Lung (tissue), 12 donors: Measurements from ENCODE around the gene IQCK. TPM values are rescaled to one million over a fixed set of nuclear protein-coding genes. Genes with fewer than 3 reads are reported as not detected.

Experiments used
- ATAC-seq: fragments of 200-7000 bp; cut with Tn5 transposase; one replicate; pipeline ENCODE4 v1.9.1; 2020; ENCODE audit warnings: moderate number of reproducible peaks; ENCODE audit not compliant: insufficient read depth, low FRiP score
- DNase-seq, 3 donors: peaks; one replicate each; pipeline ENCODE4 v3.0.0-alpha.2; 2013 to 2017
- H3K27ac ChIP-seq, 2 donors: one replicate each; pipeline ENCODE4 v1.5.1; 2013; ENCODE audit warnings: mild to moderate bottlenecking in 2 of 2, moderate library complexity in 2 of 2, control low read depth in 1 of 2, inconsistent platforms in 1 of 2, low read depth in 1 of 2, low read length in 1 of 2
- H3K27me3 ChIP-seq, 3 donors: one replicate each; pipeline ENCODE4 v1.5.1; 2013; ENCODE audit warnings: low read length in 2 of 3; ENCODE audit not compliant: control insufficient read depth in 3 of 3, insufficient read depth in 3 of 3
- H3K36me3 ChIP-seq, 4 donors: one replicate each; pipeline ENCODE4 v1.5.1; 2013; ENCODE audit warnings: low read length in 4 of 4, mild to moderate bottlenecking in 1 of 4, moderate library complexity in 1 of 4; ENCODE audit not compliant: control insufficient read depth in 4 of 4, insufficient read depth in 4 of 4
- H3K4me1 ChIP-seq, 5 donors: one replicate each; pipeline ENCODE4 v1.5.1; 2013; ENCODE audit warnings: low read length in 5 of 5, mild to moderate bottlenecking in 2 of 5, moderate library complexity in 1 of 5; ENCODE audit not compliant: control insufficient read depth in 5 of 5, insufficient read depth in 5 of 5
- H3K4me3 ChIP-seq: one replicate; pipeline ENCODE4 v1.5.1; 2013; ENCODE audit warnings: mild to moderate bottlenecking, control low read depth, moderate library complexity
- H3K9ac ChIP-seq, 2 donors: one replicate each; pipeline ENCODE4 v1.5.1; 2013; ENCODE audit warnings: low read length in 2 of 2, control low read depth in 1 of 2; ENCODE audit not compliant: insufficient read depth in 1 of 2
- H3K9me3 ChIP-seq, 4 donors: one replicate each; pipeline ENCODE4 v1.5.1; 2013; ENCODE audit warnings: low read length in 3 of 4, mild to moderate bottlenecking in 1 of 4, moderate library complexity in 1 of 4; ENCODE audit not compliant: control insufficient read depth in 4 of 4, insufficient read depth in 3 of 4
- CTCF ChIP-seq: IDR thresholded peaks from 2 replicates; pipeline ENCODE4 v1.5.1; 2012; ENCODE audit warnings: mild to moderate bottlenecking; ENCODE audit errors: control extremely low read depth, extremely low read depth
- WGBS, 2 donors: extraction: QIAGEN DNeasy Blood & Tissue Kit; methylation state at CpG; one replicate each; pipeline ENCODE4 v1.1.7; 2013; 5-methylcytosine and 5-hydroxymethylcytosine counted together
- polyA plus RNA-seq, 2 donors: library from polyadenylated mRNA; stranded (reverse); fragments of 200-250 nt; gene quantifications; one replicate each; pipeline ENCODE4 v1.2.1, GENCODE V29; 2013
- total RNA-seq, 2 donors: library from RNA; depleted of rRNA in 1 of 2; stranded (reverse); fragments of >200 nt in 1 of 2; gene quantifications; one replicate each; pipeline ENCODE4 v1.2.1, GENCODE V29; 2014 to 2021
- donor health status: control.
- donor health status: control.
- donor health status: Bipolar disorder and iron deficiency.
- donor health status: healthy.
- donor health status: DM: yes; HTN: yes; CAD: no.

Gene IQCK
- total and polyA plus RNA-seq, 4 donors, result 12.7 to 27.0 (median 20.4) TPM

DNA sequence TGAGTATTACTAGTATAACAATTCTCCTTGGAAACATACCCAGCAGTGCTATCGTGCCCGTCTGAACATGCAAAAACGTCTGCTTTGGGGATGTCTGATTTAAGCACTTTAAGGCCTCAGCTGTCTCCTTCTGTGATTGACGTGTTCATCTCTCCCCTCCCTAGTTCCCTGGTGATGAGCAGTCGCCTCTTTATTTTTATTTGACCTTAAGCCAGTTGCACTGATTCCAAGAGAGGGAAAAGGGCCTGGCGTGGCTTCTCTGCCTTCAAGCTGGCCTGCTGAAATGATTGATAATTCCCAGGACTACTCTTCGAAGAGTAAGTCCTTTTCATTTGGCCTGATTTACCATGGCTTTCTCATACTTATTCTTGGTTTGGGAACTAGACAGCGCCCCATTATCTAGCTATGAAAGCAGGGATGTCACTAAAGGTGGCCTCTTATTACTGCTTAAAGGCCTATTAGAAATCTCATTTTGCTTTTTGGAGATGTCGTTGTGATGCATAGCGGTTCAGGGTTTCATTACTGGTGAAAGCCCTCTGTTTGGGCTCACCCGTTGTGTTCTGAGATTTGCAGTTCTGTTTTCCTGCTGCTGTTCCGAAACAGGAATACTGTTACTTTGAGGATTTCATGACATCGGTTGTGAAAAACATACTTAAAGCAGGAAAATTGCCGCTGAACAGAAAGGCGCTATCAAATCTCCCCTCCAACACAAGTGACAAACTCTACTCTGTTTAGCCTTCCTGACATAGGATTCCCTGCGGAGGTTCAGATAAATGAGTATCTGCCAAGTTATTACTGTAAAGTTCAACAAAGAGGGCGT, 65.5 kb downstream of the IQCK start:
- Histone ChIP-seq H3K4me1 (peaks cover 1 to 14% (median 7%) of the 10 kb centered on the region in 5 donors), H3K9ac (no peak overlapping the region), H3K4me3 (no peak overlapping the region), H3K27me3 (no peaks in the 10 kb centered on the region), H3K36me3 (no peaks in the 10 kb centered on the region), H3K9me3 (no peaks in the 10 kb centered on the region), H3K27ac (no peak overlapping the region)
- DNase-seq (peak in 1 of 3 donors; percentile 27), ATAC-seq (no peak)
- no peak for TF ChIP-seq CTCF
- 85 to 87% methylated on average over 17 of the region's 17 CpGs for WGBS, 2 donors

DNA sequence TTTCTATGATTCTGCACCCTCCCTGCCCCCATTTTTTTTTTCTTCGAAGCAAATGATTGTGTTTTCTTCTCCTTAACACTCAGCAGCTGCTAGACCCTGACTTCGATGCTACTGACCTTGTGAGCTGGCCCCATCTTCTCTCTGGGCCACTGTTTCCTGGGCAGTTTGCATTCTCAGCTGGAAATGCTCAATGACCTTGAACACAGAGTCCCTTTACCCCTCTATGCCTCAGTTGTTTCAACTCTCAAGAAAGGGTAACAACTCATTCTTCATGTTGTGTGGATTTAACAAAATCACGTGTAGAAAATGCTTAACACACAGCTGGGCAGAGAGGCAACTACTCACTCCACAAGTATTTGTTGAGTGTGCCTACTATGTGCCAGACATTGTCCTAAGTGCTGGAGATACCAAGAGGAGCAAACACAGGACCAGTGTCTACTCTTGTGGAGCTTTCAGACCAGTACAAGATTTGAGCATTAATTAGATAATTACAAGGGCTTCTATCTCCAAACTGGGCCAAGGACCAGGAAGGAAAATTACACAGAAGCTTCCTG, 66.2 kb downstream of the IQCK start:
- Histone ChIP-seq H3K9me3 (no peaks in the 10 kb centered on the region), H3K27ac (no peak overlapping the region), H3K36me3 (no peaks in the 10 kb centered on the region), H3K9ac (no peak overlapping the region), H3K4me1 (peaks cover 1 to 14% (median 7%) of the 10 kb centered on the region in 5 donors), H3K27me3 (no peaks in the 10 kb centered on the region), H3K4me3 (no peak overlapping the region)
- ATAC-seq, result no peak
- DNase-seq, result no peak
- no peak for TF ChIP-seq CTCF
- 85 to 86% methylated on average over 3 of the region's 3 CpGs for WGBS, 2 donors

- H3K4me1 ChIP-seq, result peaks cover 1 to 14% (median 6%) of the 10 kb centered on the region in 5 donors
- H3K9me3 ChIP-seq, result no peaks in the 10 kb centered on the region
- no peak overlapping the region for H3K9ac ChIP-seq
- H3K36me3 ChIP-seq, result no peaks in the 10 kb centered on the region
- DNase-seq (no peak), ATAC-seq (no peak)
- 85 to 98% methylated on average over 1 of the region's 1 CpG for WGBS, 2 donors
- no peaks in the 10 kb centered on the region for H3K27me3 ChIP-seq
- no peak for TF ChIP-seq CTCF
- no peak overlapping the region for H3K4me3 ChIP-seq
- H3K27ac ChIP-seq, result no peak overlapping the region
Observed at GRCh38 chr16:19785081-19785480, 67.0 kb downstream of the IQCK start.
